HG03175 (cell line): ENCODE data around the gene CMPK1.
"Not testable (repeated sequence)": the region's sequence is repeated elsewhere in the genome, so short reads cannot be mapped to it uniquely, and the experiment has no call there.

Source experiments
- ATAC-seq: cut with Tn5 transposase; IDR thresholded peaks from one replicate; pipeline ENCODE4 v1.9.1; 2021; ENCODE audit warnings: mild to moderate bottlenecking, moderate library complexity; ENCODE audit not compliant: unreplicated experiment

CMPK1 gene

GRCh38 chr1:47337350-47337749 lies 3.8 kb downstream of the CMPK1 start:
- no peak for ATAC-seq

DNA sequence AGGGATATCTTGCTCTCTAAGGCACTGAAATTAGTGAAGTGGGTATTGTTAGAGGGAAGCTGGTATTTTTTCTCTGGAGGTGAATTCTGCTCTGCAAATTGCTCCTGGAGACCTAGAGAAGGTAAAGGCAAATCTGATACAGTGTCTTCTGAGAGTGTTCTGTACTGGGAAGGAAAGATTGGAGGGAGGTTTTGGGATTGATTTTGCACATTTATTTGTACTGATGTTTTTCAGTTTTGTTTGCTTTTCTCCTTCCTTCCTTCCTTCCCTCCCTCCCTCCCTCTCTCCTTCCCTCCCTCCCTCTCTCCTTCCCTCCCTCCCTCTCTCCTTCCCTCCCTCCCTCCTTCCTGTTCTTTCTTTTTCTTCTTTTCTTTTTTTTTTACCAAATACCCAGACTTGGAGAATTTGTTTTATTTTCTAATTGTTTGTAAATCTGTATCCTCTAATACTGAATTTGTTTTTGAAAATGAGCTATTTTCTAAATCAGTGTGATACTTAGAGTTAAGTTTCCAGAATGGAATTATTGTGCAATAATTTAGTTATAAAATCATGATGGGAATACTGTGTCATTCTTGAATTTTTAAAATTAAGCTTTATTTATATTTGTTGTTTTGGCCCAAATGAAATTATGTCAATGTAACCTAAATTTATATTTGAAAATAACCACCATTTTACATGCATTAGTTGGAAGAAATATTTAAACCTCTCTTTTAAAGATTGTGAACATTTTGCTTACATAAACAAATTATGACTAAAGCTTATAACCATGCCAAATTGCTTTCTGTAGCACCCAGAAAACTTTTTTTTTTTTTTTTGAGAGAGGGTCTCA lies 4.9 kb downstream of the CMPK1 start:
- no peak for ATAC-seq

- no peak for ATAC-seq
Observed at GRCh38 chr1:47340227-47340626, 6.6 kb downstream of the CMPK1 start.

DNA sequence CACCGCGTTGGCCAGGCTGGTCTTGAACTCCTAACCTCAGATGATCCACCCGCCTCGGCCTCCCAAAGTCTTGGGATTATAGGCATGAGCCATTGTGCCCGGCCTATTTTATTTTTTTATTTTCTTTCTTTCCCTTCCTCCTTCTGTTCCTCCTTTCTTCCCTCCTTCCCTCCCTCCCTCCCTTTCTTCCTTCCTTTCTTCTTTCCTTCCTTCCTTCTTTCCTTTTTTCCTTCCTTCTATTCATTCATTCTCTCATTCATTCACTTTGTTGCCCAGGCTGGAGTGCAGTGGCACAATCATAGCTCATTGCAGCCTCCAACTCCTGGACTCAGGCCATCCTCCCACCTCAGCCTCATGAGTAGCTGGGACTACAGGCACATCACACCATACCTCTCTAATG lies 13.4 kb downstream of the CMPK1 start:
- ATAC-seq: not testable (repeated sequence)

DNA sequence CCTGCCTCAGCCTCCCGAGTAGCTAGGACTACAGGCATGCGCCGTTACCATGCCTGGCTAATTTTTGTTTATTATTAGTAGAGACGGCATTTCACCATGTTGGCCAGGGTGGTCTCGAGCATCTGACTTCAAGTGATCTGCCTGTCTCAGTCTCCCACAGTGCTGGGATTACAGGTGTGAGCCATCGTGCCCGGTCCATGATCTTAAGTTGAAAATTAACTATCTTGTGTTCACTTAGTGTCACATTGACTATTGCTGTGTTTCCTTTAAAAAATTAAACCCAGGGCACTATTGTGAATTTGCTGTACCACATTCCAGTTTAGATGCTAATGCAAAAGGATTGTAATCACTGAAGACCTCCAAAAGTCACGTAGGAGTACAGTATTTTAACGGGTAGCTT lies 14.1 kb downstream of the CMPK1 start:
- no peak for ATAC-seq

DNA sequence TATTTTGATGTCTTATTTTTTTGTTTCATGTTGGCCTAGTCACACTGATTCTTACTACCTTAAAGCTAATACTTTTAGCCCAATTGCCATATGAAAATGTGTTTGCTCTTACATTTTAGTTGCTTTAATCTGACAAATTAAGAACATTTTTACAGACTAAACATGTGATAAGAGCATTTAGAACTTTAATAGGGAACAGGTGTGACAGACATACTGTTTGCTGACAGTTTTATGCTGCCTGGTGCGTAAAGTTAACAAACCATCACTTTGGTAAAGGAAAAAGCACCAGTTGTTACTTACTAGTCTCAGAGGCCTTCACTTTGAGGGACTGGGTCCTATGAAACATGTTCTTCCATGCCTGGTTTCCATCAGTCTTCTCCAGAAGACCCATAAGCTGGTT lies 14.7 kb downstream of the CMPK1 start:
- ATAC-seq: no peak

DNA sequence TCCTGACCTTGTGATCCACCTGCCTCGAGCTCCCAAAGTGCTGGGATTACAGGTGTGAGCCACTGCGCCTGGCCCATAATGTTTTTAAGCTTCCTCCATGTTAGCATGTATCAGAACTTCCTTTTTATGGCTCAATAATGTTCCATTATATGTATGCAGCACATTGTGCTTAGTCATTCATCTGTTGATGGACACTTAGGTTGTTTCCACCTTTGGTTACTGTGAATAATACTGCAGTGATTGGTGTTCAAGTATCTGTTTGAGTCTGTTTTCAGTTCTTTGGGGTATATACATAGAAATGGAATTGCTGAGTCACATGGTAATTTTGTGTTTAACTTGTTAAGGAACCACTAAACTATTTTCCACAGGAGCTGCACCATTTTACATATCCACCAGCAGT lies 17.7 kb downstream of the CMPK1 start:
- no peak for ATAC-seq

GRCh38 chr1:47361380-47361779 lies 27.8 kb downstream of the CMPK1 start:
- no peak for ATAC-seq

DNA sequence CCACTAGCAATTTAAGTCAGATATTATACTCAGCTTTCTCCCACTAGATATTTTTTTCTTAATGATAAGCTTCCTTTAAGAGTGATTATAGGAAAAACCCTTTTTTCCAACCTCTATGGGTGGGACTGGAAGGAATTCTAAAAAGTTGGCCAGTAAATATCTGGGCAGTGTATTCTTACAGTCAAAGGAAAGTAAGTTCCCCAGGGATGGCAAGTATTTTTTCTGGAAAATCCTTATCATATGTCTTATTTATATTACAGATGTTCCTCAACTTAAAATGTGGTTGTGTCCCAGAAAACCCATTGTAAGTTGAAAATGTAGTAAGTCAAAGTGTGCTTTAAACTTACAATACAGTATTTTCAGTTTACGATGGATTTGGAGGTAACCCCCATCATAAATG lies 29.2 kb downstream of the CMPK1 start:
- ATAC-seq: no peak

DNA sequence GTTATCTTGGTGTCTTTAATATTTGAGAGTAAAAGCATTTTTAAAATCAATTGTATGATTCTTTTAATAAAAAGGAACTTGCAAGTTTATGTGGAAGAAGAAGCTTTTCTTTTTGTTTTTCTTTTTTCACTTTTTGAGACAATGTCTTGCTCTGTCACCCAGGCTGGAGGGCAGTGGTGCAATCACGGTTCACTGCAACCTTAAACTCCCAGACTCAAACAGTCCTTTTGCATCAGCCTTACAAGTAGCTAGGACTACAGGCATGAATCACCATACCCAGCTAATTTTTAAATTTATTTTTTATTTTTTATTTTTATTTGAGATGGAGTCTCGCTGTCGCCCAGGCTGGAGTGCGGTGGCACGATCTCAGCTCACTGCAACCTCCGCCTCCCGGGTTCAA lies 34.1 kb downstream of the CMPK1 start:
- ATAC-seq: no peak

GRCh38 chr1:47371016-47371517 lies 37.5 kb downstream of the CMPK1 start:
- ATAC-seq: no peak

- ATAC-seq: no peak
Observed at GRCh38 chr1:47374501-47374900, 40.9 kb downstream of the CMPK1 start.

- no peak for ATAC-seq
Observed at GRCh38 chr1:47378147-47378546, 44.6 kb downstream of the CMPK1 start.

DNA sequence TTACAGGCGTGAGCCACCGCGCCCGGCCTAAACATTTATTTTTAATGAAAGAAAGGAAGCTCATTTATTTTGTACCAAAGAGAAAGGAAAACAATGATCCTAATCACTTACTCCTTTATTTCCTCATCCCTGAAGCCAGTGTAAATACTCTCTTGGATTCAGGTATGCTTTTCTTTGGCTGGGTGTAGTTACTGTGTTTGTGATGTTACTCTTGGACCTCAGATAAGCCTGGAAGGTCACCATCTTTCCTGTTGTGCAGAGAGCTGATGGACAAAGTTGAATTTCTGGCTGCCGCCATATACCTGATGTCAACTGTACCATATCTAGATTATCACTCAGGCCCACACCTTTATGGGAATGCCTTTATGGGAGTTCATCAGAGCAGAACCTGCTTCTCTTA lies 47.1 kb downstream of the CMPK1 start:
- no peak for ATAC-seq

DNA sequence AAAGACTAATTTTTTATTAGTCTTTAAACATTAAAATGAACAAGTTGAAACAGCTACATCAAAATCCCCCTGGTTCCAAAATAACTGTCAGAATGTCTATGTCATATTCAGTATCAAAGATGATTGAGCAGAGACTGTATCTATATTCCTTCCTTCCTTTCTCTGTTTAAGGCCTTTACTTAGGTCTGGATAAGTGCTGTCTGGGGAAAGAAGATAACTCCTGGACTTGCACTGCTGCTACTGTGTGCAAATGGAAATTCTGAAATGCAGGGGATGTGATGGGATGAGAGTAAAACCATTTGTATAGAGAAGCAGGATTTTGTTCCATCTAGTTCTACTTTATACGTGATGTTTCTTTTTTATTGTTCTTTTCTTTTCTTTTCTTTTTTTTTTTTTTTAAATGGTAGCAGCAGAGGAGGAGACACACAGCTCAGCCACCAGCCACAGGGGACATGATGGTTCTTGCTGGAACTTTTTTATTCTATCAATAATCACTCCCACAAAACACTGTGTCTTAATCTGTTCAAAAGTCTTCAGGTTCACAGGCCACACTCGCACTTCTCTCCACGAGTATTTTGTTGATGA lies 48.9 kb downstream of the CMPK1 start:
- no peak for ATAC-seq

GRCh38 chr1:47384083-47384482 lies 50.5 kb downstream of the CMPK1 start:
- no peak for ATAC-seq

DNA sequence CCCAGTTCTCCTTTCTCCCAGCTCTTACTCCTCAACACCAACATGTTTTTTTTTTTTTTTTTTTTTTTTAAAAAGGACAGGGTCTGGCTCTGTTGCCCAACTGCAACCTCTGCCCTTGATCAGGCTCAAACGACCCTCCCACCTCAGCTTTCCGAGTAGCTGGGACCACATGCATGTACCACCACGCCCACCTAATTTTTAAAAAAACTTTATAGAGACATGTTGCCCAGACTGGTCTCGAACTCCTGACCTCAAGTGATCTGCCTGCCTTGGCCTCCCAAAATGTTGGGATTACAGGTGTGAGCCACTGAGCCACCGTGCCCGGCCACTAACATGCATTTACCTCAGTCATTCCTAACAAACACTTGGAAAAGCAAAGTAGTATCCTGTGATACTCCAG lies 51.4 kb downstream of the CMPK1 start:
- ATAC-seq: no peak

GRCh38 chr1:47386268-47386667 lies 52.7 kb downstream of the CMPK1 start:
- no peak for ATAC-seq

DNA sequence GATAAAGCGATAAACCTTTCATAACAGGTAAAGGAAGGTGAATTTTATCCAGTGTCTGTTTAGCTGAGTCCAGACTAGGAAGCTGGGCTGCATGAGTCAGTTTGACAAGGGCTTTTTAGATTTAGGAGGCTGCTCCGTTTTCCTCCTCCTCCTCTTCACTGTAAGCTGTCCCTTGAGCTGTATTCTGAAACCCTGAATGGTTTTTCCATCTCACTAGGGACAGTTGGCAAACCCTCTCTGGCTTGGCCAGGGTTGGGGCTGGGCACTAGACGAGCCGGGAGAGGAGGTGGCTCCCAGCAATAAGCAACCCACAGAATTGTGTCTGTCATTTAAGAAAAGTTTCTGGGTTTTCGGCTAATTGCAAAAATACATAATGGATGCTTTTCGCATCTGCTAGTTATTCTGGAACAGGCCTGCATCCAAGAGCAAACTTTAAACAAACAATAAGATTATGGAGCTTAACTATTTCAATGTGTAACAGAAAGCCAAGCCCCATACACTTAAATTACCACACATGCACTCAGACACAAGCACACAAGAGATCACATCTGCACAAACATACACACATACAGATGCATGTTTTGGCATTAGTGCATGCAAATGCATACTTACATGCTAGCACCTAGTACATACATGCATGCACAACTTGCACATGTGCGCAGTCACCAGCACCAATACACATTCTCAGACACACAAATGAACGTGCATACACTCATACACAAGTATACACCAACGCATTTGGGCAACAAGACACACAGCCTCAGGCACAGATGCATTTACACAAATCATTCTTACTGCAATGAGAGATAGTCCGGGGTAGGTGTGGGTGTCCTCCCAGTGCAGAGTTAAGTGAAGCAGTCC lies 54.7 kb downstream of the CMPK1 start:
- no peak for ATAC-seq

DNA sequence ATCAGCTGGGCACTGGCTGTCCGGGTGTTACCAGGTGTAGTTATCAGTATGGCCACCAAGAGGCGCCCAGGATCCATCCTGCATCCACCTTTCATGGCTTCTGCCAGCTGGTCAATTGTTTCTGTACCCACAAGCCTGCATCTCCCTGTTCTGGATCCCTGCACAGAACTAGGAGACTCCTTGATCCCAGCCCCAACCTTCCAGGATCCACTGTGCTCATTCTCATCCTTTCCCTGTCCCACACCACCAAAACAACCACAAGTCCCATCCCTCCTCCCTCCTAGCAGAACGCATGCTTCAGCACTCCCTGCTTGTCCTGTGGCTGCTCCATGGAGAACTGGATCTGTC lies 55.3 kb downstream of the CMPK1 start:
- ATAC-seq: peak; percentile 70

DNA sequence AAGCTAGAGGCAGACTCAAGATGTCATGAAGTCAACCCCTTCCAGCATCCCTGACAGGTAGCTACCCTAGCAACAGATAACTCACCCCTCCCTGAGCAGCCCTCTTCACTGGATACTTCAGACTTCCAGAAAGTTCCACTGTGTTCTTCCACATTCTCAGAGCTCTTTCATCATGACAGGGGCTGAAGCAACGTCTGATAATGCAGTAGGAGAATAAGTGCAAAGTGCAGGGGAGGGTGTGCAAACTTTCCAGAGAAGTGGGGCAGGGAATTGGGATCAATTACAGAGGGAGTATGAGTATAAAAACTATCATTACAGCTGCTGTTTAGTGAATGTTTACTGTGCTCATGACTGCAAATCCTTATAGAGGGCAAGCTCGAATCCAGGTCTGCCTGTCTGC lies 56.1 kb downstream of the CMPK1 start:
- no peak for ATAC-seq

DNA sequence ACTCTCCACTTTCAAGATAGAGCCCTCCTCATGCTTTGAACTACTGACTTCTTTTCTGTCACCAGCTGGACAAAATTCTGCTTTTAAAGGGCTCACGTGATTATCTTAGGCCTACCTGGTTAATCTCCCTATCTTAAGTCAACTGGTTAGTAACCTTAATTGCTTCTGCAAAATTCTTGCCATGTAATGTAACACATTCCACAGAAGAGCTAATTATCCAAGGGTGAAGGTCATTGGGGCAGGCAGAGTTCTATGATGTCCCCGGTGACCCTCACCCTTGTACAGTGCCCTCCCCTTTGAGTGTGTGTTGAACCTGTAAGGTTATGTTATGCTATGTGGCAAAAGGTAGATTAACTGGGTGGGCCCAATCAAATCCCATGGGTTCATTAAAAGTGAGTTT lies 57.3 kb downstream of the CMPK1 start:
- no peak for ATAC-seq
